Measurements from ENCODE around the gene NANP.

DNA sequence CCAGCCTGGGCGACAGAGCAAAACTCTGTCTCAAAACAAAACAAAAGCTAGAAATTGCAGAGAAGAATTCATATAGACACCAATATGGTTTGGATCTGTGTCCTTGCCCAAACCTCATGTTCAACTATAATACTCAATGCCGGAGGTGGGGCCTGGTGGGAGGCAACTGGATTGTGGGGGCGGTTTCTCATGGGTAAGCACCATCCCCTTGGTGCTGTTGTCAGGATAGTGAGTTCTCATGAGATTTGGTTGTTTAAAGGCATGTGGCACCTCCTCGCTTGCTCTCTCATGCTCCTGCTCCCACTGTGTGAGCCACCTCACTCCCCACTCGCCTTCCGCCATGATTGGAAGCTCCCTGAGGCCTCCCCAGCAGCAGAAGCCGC lies 53.7 kb downstream of the NANP start:
- TF ChIP-seq, protein P1, sequence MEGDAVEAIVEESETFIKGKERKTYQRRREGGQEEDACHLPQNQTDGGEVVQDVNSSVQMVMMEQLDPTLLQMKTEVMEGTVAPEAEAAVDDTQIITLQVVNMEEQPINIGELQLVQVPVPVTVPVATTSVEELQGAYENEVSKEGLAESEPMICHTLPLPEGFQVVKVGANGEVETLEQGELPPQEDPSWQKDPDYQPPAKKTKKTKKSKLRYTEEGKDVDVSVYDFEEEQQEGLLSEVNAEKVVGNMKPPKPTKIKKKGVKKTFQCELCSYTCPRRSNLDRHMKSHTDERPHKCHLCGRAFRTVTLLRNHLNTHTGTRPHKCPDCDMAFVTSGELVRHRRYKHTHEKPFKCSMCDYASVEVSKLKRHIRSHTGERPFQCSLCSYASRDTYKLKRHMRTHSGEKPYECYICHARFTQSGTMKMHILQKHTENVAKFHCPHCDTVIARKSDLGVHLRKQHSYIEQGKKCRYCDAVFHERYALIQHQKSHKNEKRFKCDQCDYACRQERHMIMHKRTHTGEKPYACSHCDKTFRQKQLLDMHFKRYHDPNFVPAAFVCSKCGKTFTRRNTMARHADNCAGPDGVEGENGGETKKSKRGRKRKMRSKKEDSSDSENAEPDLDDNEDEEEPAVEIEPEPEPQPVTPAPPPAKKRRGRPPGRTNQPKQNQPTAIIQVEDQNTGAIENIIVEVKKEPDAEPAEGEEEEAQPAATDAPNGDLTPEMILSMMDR (IDR thresholded peaks at IDR 0.05), result no peak
- TF ChIP-seq POLR2A (IDR thresholded peaks at IDR 0.05), result no peak

Data from right lobe of liver (tissue), 4 donors.